ENCODE measurements around the gene SLC9A6.

SLC9A6 gene

GRCh38 chrX:135985157-135985972 is at the start of gene SLC9A6:
TSS of gene SLC9A6 (plus strand) at chrX:135985435. CDS start at chrX:135985659, 224 bp downstream.
- DNase-seq: peak; percentile 7 to 64

GRCh38 chrX:135944486-135944885 is 40.7 kb upstream of the SLC9A6 start:
- no peak for DNase-seq

- no peak for DNase-seq
Observed at GRCh38 chrX:135951291-135951690, 33.9 kb upstream of the SLC9A6 start.

- no peak for DNase-seq
Observed at GRCh38 chrX:135973025-135973547, 12.1 kb upstream of the SLC9A6 start.

- DNase-seq: peak; percentile 49 to 87
Observed at GRCh38 chrX:135973548-135974278, 11.5 kb upstream of the SLC9A6 start, which contains the start of gene MMGT1. TSS of gene MMGT1 (minus strand) at chrX:135973988. CDS start at chrX:135973675, 313 bp downstream.

GRCh38 chrX:135974279-135974856 is 10.9 kb upstream of the SLC9A6 start:
- peak; percentile 46 to 83 for DNase-seq

- DNase-seq: no peak
Observed at GRCh38 chrX:135975421-135975820, 9.8 kb upstream of the SLC9A6 start.

- DNase-seq: no peak
Observed at GRCh38 chrX:135977611-135978010, 7.6 kb upstream of the SLC9A6 start.

GRCh38 chrX:135981010-135981409 is 4.2 kb upstream of the SLC9A6 start:
- DNase-seq: no peak

GRCh38 chrX:135981668-135982067 is 3.6 kb upstream of the SLC9A6 start:
- DNase-seq: no peak

GRCh38 chrX:135982860-135983259 is 2.4 kb upstream of the SLC9A6 start:
- DNase-seq: no peak

GRCh38 chrX:135984256-135984655 is 979 bp upstream of the SLC9A6 start:
- DNase-seq: no peak

GRCh38 chrX:135984791-135985156 is 461 bp upstream of the SLC9A6 start:
- no peak for DNase-seq

- DNase-seq: no peak
Observed at GRCh38 chrX:135985973-135986310, 707 bp downstream of the SLC9A6 start.

GRCh38 chrX:135988245-135988644 is 3.0 kb downstream of the SLC9A6 start:
- DNase-seq: no peak

- DNase-seq: no peak
Observed at GRCh38 chrX:136015016-136015415, 29.8 kb downstream of the SLC9A6 start.

GRCh38 chrX:136016881-136017280 is 31.6 kb downstream of the SLC9A6 start:
- no peak for DNase-seq

GRCh38 chrX:136019226-136019625 is 34.0 kb downstream of the SLC9A6 start:
- no peak for DNase-seq

GRCh38 chrX:136021160-136021559 is 35.9 kb downstream of the SLC9A6 start:
- no peak for DNase-seq

- no peak for DNase-seq
Observed at GRCh38 chrX:136021903-136022302, 36.7 kb downstream of the SLC9A6 start.

- DNase-seq: no peak
Observed at GRCh38 chrX:136025091-136025490, 39.9 kb downstream of the SLC9A6 start.

- DNase-seq: peak; percentile 34 to 48
Observed at GRCh38 chrX:136028383-136028984, 43.2 kb downstream of the SLC9A6 start.

- no peak for DNase-seq
Observed at GRCh38 chrX:136029766-136030165, 44.5 kb downstream of the SLC9A6 start.

Data from NCI-H446 (cell line).